ENCODE data around the gene MAN2B1.
"Not testable (repeated sequence)": the region's sequence is repeated elsewhere in the genome, so short reads cannot be mapped to it uniquely, and the experiment has no call there.

The MAN2B1 gene

GRCh38 chr19:12647047-12647446, 19.5 kb downstream of the MAN2B1 start:
- TF ChIP-seq EZH2phosphoT487 (IDR thresholded peaks at IDR 0.05; ENCODE audit: borderline replicate concordance) (no peak), CTCF (conservative IDR thresholded peaks at IDR 0.05; ENCODE audit: low read length) (no peak)
- H3K9me3 ChIP-seq (ENCODE audit: insufficient read depth, low read depth, low read length) = no peaks in the 10 kb centered on the region
- H3K27me3 ChIP-seq (ENCODE audit: insufficient read depth, low read length, poor library complexity, severe bottlenecking) = no peaks in the 10 kb centered on the region
- no peak overlapping the region for H3K4me2 ChIP-seq (ENCODE audit: low read depth, low read length, poor library complexity, severe bottlenecking)
- no peaks in the 10 kb centered on the region for H3F3A ChIP-seq (ENCODE audit: low read depth)
- no peak overlapping the region for H3K4me3 ChIP-seq (ENCODE audit: low read length, poor library complexity, severe bottlenecking)
- H3K9ac ChIP-seq (ENCODE audit: low read depth, low read length, poor library complexity, severe bottlenecking) = no peak overlapping the region
- no peaks in the 10 kb centered on the region for H3K4me1 ChIP-seq (ENCODE audit: insufficient read depth, low read length, poor library complexity, severe bottlenecking)
- H3K9me2 ChIP-seq (replicated peaks; ENCODE audit: low read depth, low read length) = no peaks in the 10 kb centered on the region
- no peaks in the 10 kb centered on the region for H3K79me2 ChIP-seq (ENCODE audit: insufficient read depth, low read length)
- no peaks in the 10 kb centered on the region for H4K20me1 ChIP-seq (ENCODE audit: insufficient read depth, low read length, poor library complexity, severe bottlenecking)
- H2AFZ ChIP-seq (ENCODE audit: low read length) = no peak overlapping the region
- no peaks in the 10 kb centered on the region for H3K36me3 ChIP-seq (ENCODE audit: insufficient read depth, low read length)

- no peak overlapping the region for H3K4me2 ChIP-seq (ENCODE audit: low read depth, low read length, poor library complexity, severe bottlenecking)
- no peaks in the 10 kb centered on the region for H3K9me2 ChIP-seq (replicated peaks; ENCODE audit: low read depth, low read length)
Measured at GRCh38 chr19:12646551-12646950, 20.0 kb downstream of the MAN2B1 start.

GRCh38 chr19:12643716-12644115, 22.8 kb downstream of the MAN2B1 start:
- not testable (repeated sequence) for H4K20me1 ChIP-seq (ENCODE audit: insufficient read depth, low read length, poor library complexity, severe bottlenecking); H3K4me3 ChIP-seq (ENCODE audit: low read length, poor library complexity, severe bottlenecking); H3F3A ChIP-seq (ENCODE audit: low read depth); H3K79me2 ChIP-seq (ENCODE audit: insufficient read depth, low read length); H3K9me2 ChIP-seq (replicated peaks; ENCODE audit: low read depth, low read length); H3K9ac ChIP-seq (ENCODE audit: low read depth, low read length, poor library complexity, severe bottlenecking); H3K4me2 ChIP-seq (ENCODE audit: low read depth, low read length, poor library complexity, severe bottlenecking); H3K27me3 ChIP-seq (ENCODE audit: insufficient read depth, low read length, poor library complexity, severe bottlenecking); H3K4me1 ChIP-seq (ENCODE audit: insufficient read depth, low read length, poor library complexity, severe bottlenecking); H3K9me3 ChIP-seq (ENCODE audit: insufficient read depth, low read depth, low read length); H3K36me3 ChIP-seq (ENCODE audit: insufficient read depth, low read length); H2AFZ ChIP-seq (ENCODE audit: low read length)

More at GRCh38 chr19:12646551-12646950, 20.0 kb downstream of the MAN2B1 start:
- no peak overlapping the region for H2AFZ ChIP-seq (ENCODE audit: low read length)
- no peaks in the 10 kb centered on the region for H3K9me3 ChIP-seq (ENCODE audit: insufficient read depth, low read depth, low read length)
- H3K4me1 ChIP-seq (ENCODE audit: insufficient read depth, low read length, poor library complexity, severe bottlenecking) = no peaks in the 10 kb centered on the region
- no peaks in the 10 kb centered on the region for H3K79me2 ChIP-seq (ENCODE audit: insufficient read depth, low read length)
- TF ChIP-seq EZH2phosphoT487 (IDR thresholded peaks at IDR 0.05; ENCODE audit: borderline replicate concordance) (no peak), CTCF (conservative IDR thresholded peaks at IDR 0.05; ENCODE audit: low read length) (no peak)
- no peaks in the 10 kb centered on the region for H3F3A ChIP-seq (ENCODE audit: low read depth)
- H4K20me1 ChIP-seq (ENCODE audit: insufficient read depth, low read length, poor library complexity, severe bottlenecking) = no peaks in the 10 kb centered on the region
- H3K4me3 ChIP-seq (ENCODE audit: low read length, poor library complexity, severe bottlenecking) = no peak overlapping the region
- no peaks in the 10 kb centered on the region for H3K27me3 ChIP-seq (ENCODE audit: insufficient read depth, low read length, poor library complexity, severe bottlenecking)
- no peaks in the 10 kb centered on the region for H3K36me3 ChIP-seq (ENCODE audit: insufficient read depth, low read length)
- no peak overlapping the region for H3K9ac ChIP-seq (ENCODE audit: low read depth, low read length, poor library complexity, severe bottlenecking)

DNA sequence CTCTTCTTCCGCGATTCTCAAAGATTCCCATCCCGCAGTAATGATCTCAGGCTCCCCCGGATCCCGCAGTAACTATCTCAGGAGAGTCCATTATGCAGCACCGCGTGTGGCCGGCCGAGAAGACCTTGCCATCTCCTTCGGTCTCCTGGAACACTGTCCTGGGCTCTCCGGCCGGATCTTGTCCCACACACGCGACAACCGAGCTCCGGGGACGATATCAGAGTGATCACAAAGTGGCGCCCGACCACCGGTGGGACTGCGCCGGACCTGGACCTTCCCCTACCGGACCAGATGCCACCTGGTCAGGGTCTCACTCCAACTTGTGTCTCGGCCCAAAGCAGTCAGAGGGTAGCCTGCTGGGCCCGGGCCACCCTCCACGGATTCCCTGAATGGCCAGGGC, 24.0 kb downstream of the MAN2B1 start:
- Histone ChIP-seq H3K9me2 (replicated peaks; ENCODE audit: low read depth, low read length) (no peaks in the 10 kb centered on the region), H3K4me2 (ENCODE audit: low read depth, low read length, poor library complexity, severe bottlenecking) (no peak overlapping the region), H3K27me3 (ENCODE audit: insufficient read depth, low read length, poor library complexity, severe bottlenecking) (no peaks in the 10 kb centered on the region), H4K20me1 (ENCODE audit: insufficient read depth, low read length, poor library complexity, severe bottlenecking) (no peaks in the 10 kb centered on the region), H3K9ac (ENCODE audit: low read depth, low read length, poor library complexity, severe bottlenecking) (no peak overlapping the region), H2AFZ (ENCODE audit: low read length) (no peak overlapping the region), H3K9me3 (ENCODE audit: insufficient read depth, low read depth, low read length) (no peaks in the 10 kb centered on the region), H3K79me2 (ENCODE audit: insufficient read depth, low read length) (no peaks in the 10 kb centered on the region), H3K4me1 (ENCODE audit: insufficient read depth, low read length, poor library complexity, severe bottlenecking) (peaks cover 4% of the 10 kb centered on the region), H3K4me3 (ENCODE audit: low read length, poor library complexity, severe bottlenecking) (no peak overlapping the region), H3K36me3 (ENCODE audit: insufficient read depth, low read length) (no peaks in the 10 kb centered on the region), H3F3A (ENCODE audit: low read depth) (no peaks in the 10 kb centered on the region)
- no peak for TF ChIP-seq CTCF (conservative IDR thresholded peaks at IDR 0.05; ENCODE audit: low read length)
- no peak for TF ChIP-seq EZH2phosphoT487 (IDR thresholded peaks at IDR 0.05; ENCODE audit: borderline replicate concordance)
